Colonic mucosa (tissue), 4 donors: ENCODE results near the gene JAM3. TPM values are rescaled to one million over a fixed set of nuclear protein-coding genes. Genes with fewer than 3 reads are reported as not detected.
"Not testable (repeated sequence)": the region's sequence is repeated elsewhere in the genome, so short reads cannot be mapped to it uniquely, and the experiment has no call there.

ENCODE experiments used
- DNase-seq: peaks from one replicate; pipeline ENCODE4 v3.0.0-alpha.2; 2020
- H3K27ac ChIP-seq: fragments of 200-600 bp; one replicate; pipeline ENCODE4 v1.8.0; 2021
- H3K27me3 ChIP-seq: fragments of 200-600 bp; one replicate; pipeline ENCODE4 v1.8.0; 2021
- H3K36me3 ChIP-seq: fragments of 200-600 bp; one replicate; pipeline ENCODE4 v1.8.0; 2021
- H3K4me1 ChIP-seq: fragments of 200-600 bp; one replicate; pipeline ENCODE4 v1.8.0; 2021; ENCODE audit warnings: mild to moderate bottlenecking
- H3K4me3 ChIP-seq: fragments of 200-600 bp; one replicate; pipeline ENCODE4 v1.8.0; 2021
- H3K9ac ChIP-seq, 2 donors: one replicate each; pipeline ENCODE4 v1.7.0; 2013; ENCODE audit warnings: control low read depth in 2 of 2, low read depth in 2 of 2, low read length in 2 of 2
- H3K9me3 ChIP-seq: fragments of 200-600 bp; one replicate; pipeline ENCODE4 v1.8.0; 2021
- CTCF ChIP-seq: fragments of 200-600 bp; IDR thresholded peaks from one replicate; pipeline ENCODE4 v1.8.0; 2022; ENCODE audit warnings: antibody characterized with exemption, mild to moderate bottlenecking
- intact Hi-C: fragments of 100-400 bp; cut with DNase I; formaldehyde crosslinking; loops from one replicate; pipeline ENCODE4 v1.14.1; 2022
- total RNA-seq, 2 donors: library from RNA; stranded (reverse); fragmentation: NEBNext Ultra II Directional in 1 of 2; extraction: Animal tissue kit (Norgen Biotek cat#: 25700) in 1 of 2; gene quantifications; one replicate each; pipeline ENCODE4 v1.2.1, GENCODE V29; 2021
- donor health status: healthy.
- donor health status: DM: no; HTN: no; CAD: no.
- donor health status: DM: no; HTN: no; CAD: no.

Gene JAM3
- total RNA-seq, 2 donors from 2014 or later = 3.5 to 14.5 TPM

- no peak overlapping the region for H3K27ac ChIP-seq
- intact Hi-C loops = no loop called here
Measured at GRCh38 chr11:134071766-134072402, 3.0 kb downstream of the JAM3 start.

DNA sequence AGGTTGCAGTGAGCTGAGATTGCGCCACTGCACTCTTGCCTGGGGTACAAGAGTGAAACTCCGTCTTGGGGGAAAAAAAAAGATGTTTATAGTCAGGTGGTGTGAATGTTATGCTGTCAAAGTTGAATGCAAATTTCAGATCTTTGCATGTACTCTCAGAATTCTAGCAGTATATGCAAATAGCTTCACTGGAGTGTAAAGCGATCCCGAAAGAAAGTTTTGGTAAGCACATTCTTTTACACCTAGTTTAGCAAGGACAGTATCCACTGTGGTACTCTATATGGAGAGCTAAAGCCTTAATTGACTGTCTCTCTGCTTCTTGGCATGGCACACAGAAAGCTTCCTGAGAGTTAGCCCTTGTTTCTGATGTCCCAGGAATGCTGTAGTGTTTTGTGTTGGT, 4.0 kb downstream of the JAM3 start:
- no peak overlapping the region for H3K27ac ChIP-seq
- no peak for DNase-seq
- H3K9ac ChIP-seq = no peak overlapping the region
- peaks cover 19% of the 10 kb centered on the region for H3K27me3 ChIP-seq
- no peaks in the 10 kb centered on the region for H3K9me3 ChIP-seq
- no peaks in the 10 kb centered on the region for H3K4me1 ChIP-seq
- no peak for TF ChIP-seq CTCF
- H3K36me3 ChIP-seq = no peaks in the 10 kb centered on the region
- H3K4me3 ChIP-seq = no peak overlapping the region
- intact Hi-C loops = no loop called here

More at GRCh38 chr11:134071766-134072402, 3.0 kb downstream of the JAM3 start:
- Histone ChIP-seq H3K4me3 (no peak overlapping the region), H3K36me3 (no peaks in the 10 kb centered on the region), H3K27me3 (peaks cover 19% of the 10 kb centered on the region), H3K4me1 (no peaks in the 10 kb centered on the region), H3K9ac (no peak overlapping the region), H3K9me3 (no peaks in the 10 kb centered on the region)
- no peak for TF ChIP-seq CTCF
- DNase-seq = no peak

DNA sequence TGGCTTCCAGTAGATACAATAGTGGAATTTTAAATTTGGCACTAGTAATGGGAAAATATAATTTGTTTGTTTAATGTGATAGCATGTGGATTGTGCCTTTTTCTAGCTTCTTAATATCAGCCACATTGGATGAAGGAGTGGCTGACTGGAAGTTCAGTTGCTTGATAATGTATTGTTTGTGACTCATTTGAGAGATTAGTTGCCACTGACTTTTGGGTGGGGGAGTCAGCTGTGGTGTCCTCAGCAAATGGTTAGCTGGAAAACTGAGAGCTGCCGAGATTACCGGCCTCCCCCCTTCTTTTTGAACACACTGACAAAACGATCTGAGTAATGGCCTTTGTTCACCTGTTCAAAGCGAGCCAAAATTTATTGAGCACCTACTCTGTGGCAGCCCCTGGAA, 5.5 kb downstream of the JAM3 start:
- intact Hi-C loops = no loop called here
- Histone ChIP-seq H3K27ac (no peak overlapping the region), H3K27me3 (peaks cover 5% of the 10 kb centered on the region), H3K36me3 (no peaks in the 10 kb centered on the region), H3K4me3 (no peak overlapping the region), H3K9ac (no peak overlapping the region), H3K9me3 (no peaks in the 10 kb centered on the region), H3K4me1 (no peaks in the 10 kb centered on the region)
- no peak for DNase-seq
- TF ChIP-seq CTCF = no peak

- intact Hi-C loops = no loop called here
- DNase-seq = no peak
- Histone ChIP-seq H3K36me3 (no peaks in the 10 kb centered on the region), H3K27ac (no peak overlapping the region), H3K27me3 (peaks cover under 1% of the 10 kb centered on the region), H3K9me3 (no peaks in the 10 kb centered on the region), H3K4me3 (no peak overlapping the region), H3K9ac (no peak overlapping the region), H3K4me1 (no peaks in the 10 kb centered on the region)
- TF ChIP-seq CTCF = no peak
Measured at GRCh38 chr11:134074766-134075165, 5.9 kb downstream of the JAM3 start.

DNA sequence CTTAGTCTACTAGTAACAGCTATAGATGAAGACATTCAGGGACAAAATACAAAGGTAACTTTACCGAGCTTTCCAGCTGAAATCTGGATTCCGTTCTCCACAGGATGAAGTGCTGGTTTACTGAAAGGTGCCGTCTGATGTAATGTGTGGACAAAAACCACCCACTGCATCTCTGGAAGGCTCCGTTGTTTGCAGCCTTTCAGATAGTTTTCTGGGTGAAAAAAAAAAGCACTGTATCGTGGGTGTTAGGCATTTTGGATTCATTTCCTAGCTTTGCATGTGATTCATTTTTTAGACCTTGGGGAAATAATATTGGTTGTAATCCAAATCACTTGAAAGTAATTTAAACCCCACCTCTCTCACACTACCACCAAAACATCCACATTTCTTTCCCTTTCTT, 10.4 kb downstream of the JAM3 start:
- H3K36me3 ChIP-seq = no peaks in the 10 kb centered on the region
- no peak overlapping the region for H3K4me3 ChIP-seq
- H3K9me3 ChIP-seq = no peaks in the 10 kb centered on the region
- no peaks in the 10 kb centered on the region for H3K27me3 ChIP-seq
- TF ChIP-seq CTCF = no peak
- no peak overlapping the region for H3K9ac ChIP-seq
- H3K27ac ChIP-seq = no peak overlapping the region
- no peaks in the 10 kb centered on the region for H3K4me1 ChIP-seq
- intact Hi-C loops = no loop called here
- no peak for DNase-seq

GRCh38 chr11:134081258-134081657, 12.4 kb downstream of the JAM3 start:
- H3K4me3 ChIP-seq, H3K9me3 ChIP-seq, H3K4me1 ChIP-seq, H3K27me3 ChIP-seq, H3K36me3 ChIP-seq, H3K27ac ChIP-seq, DNase-seq, H3K9ac ChIP-seq, intact Hi-C loops: not testable (repeated sequence)
